Thoracic aorta (tissue), 2 donors: ENCODE results near the gene CRYBG1. TPM values are rescaled to one million over a fixed set of nuclear protein-coding genes. Genes with fewer than 3 reads are reported as not detected.

Experiments
- ATAC-seq: fragments of 150-250 bp; one replicate; pipeline ENCODE4 v1.8.0; 2017; ENCODE audit warnings: low read depth; ENCODE audit not compliant: insufficient number of reproducible peaks, low FRiP score
- DNase-seq: peaks from one replicate; pipeline ENCODE4 v3.0.0-alpha.2; 2020; ENCODE audit warnings: low spot score
- H3K27ac ChIP-seq, 2 donors: fragments of 200-600 bp; sonication (generic); 1 replicate in 1 of 2; 2 replicates in 1 of 2; pipeline ENCODE4 v1.5.1; 2016; ENCODE audit warnings: mild to moderate bottlenecking in 2 of 2, moderate library complexity in 2 of 2
- H3K27me3 ChIP-seq: fragments of 200-600 bp; sonication (generic); replicated peaks from 2 replicates; pipeline ENCODE4 v1.6.0; 2016; ENCODE audit warnings: mild to moderate bottlenecking; ENCODE audit not compliant: insufficient read depth
- H3K36me3 ChIP-seq: fragments of 200-600 bp; sonication (generic); one replicate; pipeline ENCODE4 v1.5.1; 2016
- H3K4me1 ChIP-seq, 2 donors: fragments of 200-600 bp; sonication (generic); 1 replicate in 1 of 2; 2 replicates in 1 of 2; pipeline versions ENCODE4 v1.5.1 to v1.6.0; 2016; ENCODE audit warnings: low read depth in 2 of 2, mild to moderate bottlenecking in 1 of 2; ENCODE audit not compliant: control insufficient read depth in 1 of 2
- H3K4me3 ChIP-seq: fragments of 200-600 bp; sonication (generic); 2 replicates; pipeline ENCODE4 v1.5.1; 2016; ENCODE audit warnings: mild to moderate bottlenecking
- H3K9me3 ChIP-seq: fragments of 200-600 bp; sonication (generic); 2 replicates; pipeline ENCODE4 v1.5.1; 2016
- total RNA-seq, 2 donors: library from RNA; depleted of rRNA; stranded (reverse); fragments of >200 nt; gene quantifications; one replicate each; pipeline versions ENCODE4 v1.1.0 to v1.2.3, GENCODE V29; 2016
- TF ChIP-seq, protein P1 (sequence below): fragments of 200-600 bp; sonication (generic); IDR thresholded peaks from one replicate; pipeline ENCODE4 v1.5.1; 2019; ENCODE audit warnings: antibody characterized with exemption

CRYBG1 gene
- total RNA-seq, 2 donors from 2014 or later = 3.2 to 7.2 TPM

DNA sequence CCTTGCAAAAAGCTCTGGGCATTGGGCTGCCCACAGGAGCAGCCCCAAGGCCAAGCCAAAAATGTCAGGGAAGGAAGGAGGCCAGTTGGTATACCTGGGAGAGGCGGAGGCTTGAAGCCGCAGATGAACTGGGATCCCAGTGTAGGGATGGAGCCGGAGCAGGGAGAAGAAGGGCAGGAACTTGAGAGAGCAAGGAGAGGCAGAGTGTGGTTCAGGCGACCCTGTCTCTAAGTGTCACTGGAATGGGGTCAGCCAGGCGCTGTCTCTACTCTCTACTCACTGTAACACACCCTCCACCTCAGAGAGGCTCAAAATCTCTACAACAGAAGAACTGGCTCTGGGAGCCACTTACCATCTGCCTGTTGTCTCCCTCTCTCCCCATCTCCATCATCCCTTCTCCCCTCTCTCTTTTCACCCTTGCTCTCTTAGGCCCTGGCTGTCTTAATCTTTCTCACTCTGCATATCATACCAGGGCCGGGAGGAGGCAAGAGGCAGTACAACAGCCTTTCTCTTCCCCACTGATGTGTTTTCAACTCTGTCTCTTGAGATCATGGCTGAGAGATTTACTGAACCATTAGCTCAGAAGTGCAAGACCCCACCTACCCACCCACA is 93.3 kb downstream of the CRYBG1 start:
- ATAC-seq (no peak), DNase-seq (no peak)
- peaks cover 2 to 7% of the 10 kb centered on the region in 2 donors for H3K4me1 ChIP-seq
- H3K9me3 ChIP-seq = no peaks in the 10 kb centered on the region
- no peaks in the 10 kb centered on the region for H3K27me3 ChIP-seq
- H3K27ac ChIP-seq = no peak overlapping the region
- TF ChIP-seq, protein P1, sequence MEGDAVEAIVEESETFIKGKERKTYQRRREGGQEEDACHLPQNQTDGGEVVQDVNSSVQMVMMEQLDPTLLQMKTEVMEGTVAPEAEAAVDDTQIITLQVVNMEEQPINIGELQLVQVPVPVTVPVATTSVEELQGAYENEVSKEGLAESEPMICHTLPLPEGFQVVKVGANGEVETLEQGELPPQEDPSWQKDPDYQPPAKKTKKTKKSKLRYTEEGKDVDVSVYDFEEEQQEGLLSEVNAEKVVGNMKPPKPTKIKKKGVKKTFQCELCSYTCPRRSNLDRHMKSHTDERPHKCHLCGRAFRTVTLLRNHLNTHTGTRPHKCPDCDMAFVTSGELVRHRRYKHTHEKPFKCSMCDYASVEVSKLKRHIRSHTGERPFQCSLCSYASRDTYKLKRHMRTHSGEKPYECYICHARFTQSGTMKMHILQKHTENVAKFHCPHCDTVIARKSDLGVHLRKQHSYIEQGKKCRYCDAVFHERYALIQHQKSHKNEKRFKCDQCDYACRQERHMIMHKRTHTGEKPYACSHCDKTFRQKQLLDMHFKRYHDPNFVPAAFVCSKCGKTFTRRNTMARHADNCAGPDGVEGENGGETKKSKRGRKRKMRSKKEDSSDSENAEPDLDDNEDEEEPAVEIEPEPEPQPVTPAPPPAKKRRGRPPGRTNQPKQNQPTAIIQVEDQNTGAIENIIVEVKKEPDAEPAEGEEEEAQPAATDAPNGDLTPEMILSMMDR = no peak
- H3K4me3 ChIP-seq = no peak overlapping the region
- H3K36me3 ChIP-seq = no peaks in the 10 kb centered on the region

DNA sequence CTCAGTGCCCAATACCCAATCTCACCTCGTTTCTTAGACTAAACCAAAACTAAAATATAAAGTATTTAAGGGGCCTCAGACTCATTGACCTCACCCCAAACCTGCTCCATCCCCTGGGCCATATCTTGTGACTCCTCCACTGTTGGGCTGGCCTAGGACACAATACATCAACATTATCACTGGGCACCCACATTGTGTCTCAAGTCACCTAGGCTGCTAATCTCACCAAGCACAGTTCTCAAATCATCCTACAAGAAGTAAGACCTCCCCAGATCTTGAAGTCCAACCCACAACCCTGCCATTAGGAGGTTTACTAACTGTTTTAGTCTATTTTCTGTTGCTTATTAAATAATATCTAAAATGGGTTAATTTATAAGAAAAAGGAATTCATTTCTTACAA is 96.2 kb downstream of the CRYBG1 start:
- H3K27ac ChIP-seq = no peak overlapping the region
- DNase-seq (no peak), ATAC-seq (no peak)
- TF ChIP-seq, protein P1 = no peak
- no peaks in the 10 kb centered on the region for H3K27me3 ChIP-seq
- H3K36me3 ChIP-seq = no peaks in the 10 kb centered on the region
- H3K4me1 ChIP-seq = no peaks in the 10 kb centered on the region
- no peaks in the 10 kb centered on the region for H3K9me3 ChIP-seq
- H3K4me3 ChIP-seq = no peak overlapping the region

DNA sequence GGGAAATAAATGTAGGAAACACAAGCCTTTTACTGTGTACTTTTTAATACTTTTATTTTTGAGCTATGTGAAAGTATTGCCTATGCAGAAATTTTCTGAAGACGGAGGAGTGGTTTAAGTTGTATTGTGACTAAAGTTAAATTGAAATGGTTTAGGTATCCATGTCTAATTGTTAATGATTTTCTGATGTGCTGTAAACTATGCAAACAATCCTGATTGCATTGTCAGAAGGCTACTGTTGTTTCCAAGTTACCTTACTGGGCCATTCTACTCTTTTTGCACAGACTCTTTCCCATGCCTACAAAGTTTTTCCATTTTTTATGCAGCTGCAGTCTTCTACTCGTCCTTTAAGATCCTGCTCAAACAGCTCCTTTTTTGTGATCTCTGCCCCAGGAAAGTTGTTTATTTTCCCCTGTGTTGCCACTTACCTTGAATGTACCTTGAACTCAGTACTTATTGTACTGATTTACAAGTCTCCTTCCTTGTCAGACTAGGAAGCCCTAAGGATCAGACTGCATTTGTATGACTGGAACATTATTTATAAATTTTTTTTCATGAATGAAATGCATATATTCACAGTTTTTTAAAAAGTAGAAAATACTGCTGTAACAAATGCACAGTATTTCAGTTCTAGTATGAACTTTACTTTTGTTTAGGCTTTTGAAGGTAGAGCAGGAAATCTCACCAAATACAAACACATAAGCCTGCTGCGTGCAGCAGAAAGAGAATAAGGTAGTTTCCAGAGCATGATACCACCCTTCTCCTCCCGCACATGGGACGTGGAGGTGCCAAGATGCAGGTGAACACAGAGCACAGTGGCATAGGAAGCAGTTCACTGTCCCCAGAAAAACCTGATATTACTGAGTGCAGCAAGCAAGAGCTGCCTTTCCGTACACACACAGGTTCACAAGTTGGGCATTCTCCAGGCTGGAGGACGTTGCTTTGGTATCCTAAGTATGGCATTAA is 97.8 kb downstream of the CRYBG1 start:
- H3K4me3 ChIP-seq = no peak overlapping the region
- H3K9me3 ChIP-seq = no peaks in the 10 kb centered on the region
- ATAC-seq (no peak), DNase-seq (no peak)
- TF ChIP-seq, protein P1 = no peak
- H3K27ac ChIP-seq = no peak overlapping the region
- H3K27me3 ChIP-seq = no peaks in the 10 kb centered on the region
- no peaks in the 10 kb centered on the region for H3K4me1 ChIP-seq
- no peaks in the 10 kb centered on the region for H3K36me3 ChIP-seq

DNA sequence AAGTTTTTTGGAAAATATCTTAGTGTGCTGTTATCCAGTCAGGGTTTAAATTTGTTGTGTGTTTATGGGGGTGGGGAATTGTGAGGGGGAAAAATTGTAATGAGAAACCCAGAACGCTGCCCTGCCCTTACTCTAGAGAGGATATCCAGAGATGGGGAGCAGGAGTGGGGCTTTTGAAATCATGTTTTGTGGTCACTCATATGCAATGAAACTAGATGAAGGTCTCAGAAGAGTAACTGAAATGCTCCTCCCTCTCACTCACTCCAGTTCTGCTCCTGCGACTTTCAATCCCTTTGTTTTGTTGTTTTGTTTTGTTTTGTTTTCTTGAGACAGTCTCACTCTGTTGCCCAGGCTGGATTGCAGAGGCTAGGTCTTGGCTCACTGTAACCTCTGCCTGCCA is 100.0 kb downstream of the CRYBG1 start:
- Histone ChIP-seq H3K4me3 (no peak overlapping the region), H3K4me1 (no peaks in the 10 kb centered on the region), H3K9me3 (no peaks in the 10 kb centered on the region), H3K36me3 (no peaks in the 10 kb centered on the region), H3K27ac (no peak overlapping the region), H3K27me3 (no peaks in the 10 kb centered on the region)
- ATAC-seq = no peak
- no peak for DNase-seq
- TF ChIP-seq, protein P1 = no peak

DNA sequence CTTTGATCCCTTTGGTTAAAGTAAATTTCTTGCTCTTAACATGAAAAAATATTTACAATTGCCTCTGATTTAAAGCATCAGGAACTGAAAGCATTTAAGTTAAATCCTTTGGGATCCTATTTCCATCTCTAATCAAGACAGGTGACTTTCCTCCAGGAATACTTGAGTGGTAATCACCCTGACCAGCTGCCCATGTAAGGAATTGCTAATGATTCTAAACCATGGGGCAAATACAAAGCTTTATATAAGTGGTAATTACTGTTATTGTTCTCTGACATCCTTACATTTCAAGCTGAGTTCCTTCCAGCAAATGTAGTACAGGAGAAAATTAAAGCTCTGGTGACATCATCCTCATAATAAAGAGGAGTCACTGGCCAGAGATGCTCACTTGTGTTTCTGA is 100.6 kb downstream of the CRYBG1 start:
- Histone ChIP-seq H3K4me1 (no peaks in the 10 kb centered on the region), H3K27me3 (no peaks in the 10 kb centered on the region), H3K36me3 (no peaks in the 10 kb centered on the region), H3K9me3 (no peaks in the 10 kb centered on the region), H3K27ac (no peak overlapping the region), H3K4me3 (no peak overlapping the region)
- ATAC-seq = no peak
- DNase-seq = no peak
- TF ChIP-seq, protein P1 = no peak
